WI38 (cell line): ENCODE measurements around the gene ROBO2.

Experiments
- H3K4me3 ChIP-seq: 2 replicates; pipeline ENCODE4 v1.5.1; 2011; ENCODE audit warnings: low read depth, mild to moderate bottlenecking, control low read depth, low read length
- CTCF ChIP-seq: IDR thresholded peaks from 2 replicates; pipeline ENCODE4 v1.5.1; 2012; ENCODE audit warnings: low read depth, mild to moderate bottlenecking, control low read depth, low read length

ROBO2 gene

GRCh38 chr3:77102951-77103769 is 63.3 kb downstream of the ROBO2 start:
- no peak for TF ChIP-seq CTCF
- H3K4me3 ChIP-seq: no peak overlapping the region

GRCh38 chr3:77122652-77123051 is 82.8 kb downstream of the ROBO2 start:
- no peak for TF ChIP-seq CTCF
- no peak overlapping the region for H3K4me3 ChIP-seq

- no peak for TF ChIP-seq CTCF
- no peak overlapping the region for H3K4me3 ChIP-seq
Measured at GRCh38 chr3:77125966-77126365, 86.1 kb downstream of the ROBO2 start.

GRCh38 chr3:77134769-77135168 is 94.9 kb downstream of the ROBO2 start:
- TF ChIP-seq CTCF: no peak
- H3K4me3 ChIP-seq: no peak overlapping the region

- TF ChIP-seq CTCF: no peak
- no peak overlapping the region for H3K4me3 ChIP-seq
Measured at GRCh38 chr3:77137559-77137958, 97.7 kb downstream of the ROBO2 start.

- no peak for TF ChIP-seq CTCF
- no peak overlapping the region for H3K4me3 ChIP-seq
Measured at GRCh38 chr3:77139624-77140023, 99.7 kb downstream of the ROBO2 start.

GRCh38 chr3:77141423-77141822 is 101.5 kb downstream of the ROBO2 start:
- H3K4me3 ChIP-seq: no peak overlapping the region
- no peak for TF ChIP-seq CTCF
